CD4-positive, alpha-beta T cell treated with Interleukin-4 for 1 hour (primary cell): ENCODE data around the gene OR2AT4.
"Not testable (repeated sequence)": the region's sequence is repeated elsewhere in the genome, so short reads cannot be mapped to it uniquely, and the experiment has no call there.

Experiments used
- DNase-seq, 2 donors: peaks; one replicate each; pipeline ENCODE4 v3.0.0-alpha.2; 2020 to 2022

OR2AT4 gene

DNA sequence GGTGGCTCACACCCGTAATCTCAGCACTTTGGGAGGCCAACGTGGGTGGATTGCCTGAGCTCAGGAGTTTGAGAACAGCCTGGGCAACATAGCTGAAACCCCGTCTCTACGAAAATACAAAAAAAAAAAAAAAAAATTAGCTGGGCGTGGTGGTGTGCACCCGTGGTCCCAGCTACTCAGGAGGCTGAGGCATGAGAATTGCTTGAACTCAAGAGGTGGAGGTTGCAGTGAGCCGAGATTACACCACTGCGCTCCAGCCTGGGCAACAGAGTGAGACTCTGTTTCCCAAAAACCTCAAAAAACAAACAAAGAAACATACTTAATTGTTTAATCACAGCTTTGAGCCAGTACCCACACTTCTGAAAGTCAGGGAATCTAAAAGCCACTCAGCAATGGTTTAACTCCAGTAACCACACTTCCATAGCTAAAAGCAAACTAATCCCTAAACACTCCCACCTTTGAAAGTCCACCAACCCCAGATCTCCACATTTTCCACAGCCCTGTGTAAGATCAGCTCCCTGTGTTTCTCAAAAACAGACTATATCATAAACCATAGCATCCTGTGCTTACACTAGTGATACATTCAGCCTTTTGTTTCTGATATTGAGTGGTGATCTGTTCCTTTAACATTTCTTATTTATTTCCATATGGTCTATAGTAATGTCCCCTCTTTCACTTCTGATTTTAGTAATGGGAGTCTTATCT is 4.9 kb upstream of the OR2AT4 start:
- no peak for DNase-seq

DNA sequence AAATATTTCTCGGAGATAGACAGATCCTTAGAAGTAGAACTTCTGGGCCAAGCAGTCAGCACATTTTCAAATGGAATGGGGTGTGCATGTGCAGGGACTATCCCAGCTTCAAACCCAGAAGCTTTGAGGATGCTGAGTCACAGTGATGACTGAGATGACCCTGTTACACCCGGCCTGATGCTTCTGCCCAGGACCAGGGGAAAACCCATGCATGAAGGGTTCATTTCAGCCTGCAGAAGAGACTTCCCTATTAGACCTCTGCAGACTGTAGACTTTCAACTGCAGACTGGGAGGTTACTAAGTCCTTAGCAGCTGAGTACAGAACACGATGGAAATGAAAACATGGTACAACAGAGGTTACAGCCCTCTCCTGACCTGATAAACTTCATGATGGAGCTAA is 3.6 kb upstream of the OR2AT4 start:
- peak in 1 of 2 donors; percentile 27 for DNase-seq

DNA sequence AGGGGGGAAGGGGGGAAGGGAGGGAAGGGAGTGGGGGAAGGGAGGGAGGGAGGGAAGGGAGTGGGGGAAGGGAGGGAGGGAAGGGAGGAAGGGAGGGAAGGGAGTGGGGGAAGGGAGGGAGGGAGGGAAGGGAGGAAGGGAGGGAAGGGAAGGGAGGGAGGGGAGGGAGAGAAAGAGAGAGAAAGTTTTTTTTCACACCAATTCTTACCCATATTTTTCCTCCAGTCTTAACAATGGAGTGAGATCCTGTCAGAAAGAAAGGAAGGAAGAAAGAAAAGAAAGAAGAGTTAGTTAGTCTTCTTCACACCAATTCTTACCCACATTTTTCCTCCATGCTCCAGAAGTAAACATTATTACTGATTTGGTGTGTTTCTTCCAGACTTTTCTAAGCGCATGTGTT is 3.0 kb upstream of the OR2AT4 start:
- no peak for DNase-seq

DNA sequence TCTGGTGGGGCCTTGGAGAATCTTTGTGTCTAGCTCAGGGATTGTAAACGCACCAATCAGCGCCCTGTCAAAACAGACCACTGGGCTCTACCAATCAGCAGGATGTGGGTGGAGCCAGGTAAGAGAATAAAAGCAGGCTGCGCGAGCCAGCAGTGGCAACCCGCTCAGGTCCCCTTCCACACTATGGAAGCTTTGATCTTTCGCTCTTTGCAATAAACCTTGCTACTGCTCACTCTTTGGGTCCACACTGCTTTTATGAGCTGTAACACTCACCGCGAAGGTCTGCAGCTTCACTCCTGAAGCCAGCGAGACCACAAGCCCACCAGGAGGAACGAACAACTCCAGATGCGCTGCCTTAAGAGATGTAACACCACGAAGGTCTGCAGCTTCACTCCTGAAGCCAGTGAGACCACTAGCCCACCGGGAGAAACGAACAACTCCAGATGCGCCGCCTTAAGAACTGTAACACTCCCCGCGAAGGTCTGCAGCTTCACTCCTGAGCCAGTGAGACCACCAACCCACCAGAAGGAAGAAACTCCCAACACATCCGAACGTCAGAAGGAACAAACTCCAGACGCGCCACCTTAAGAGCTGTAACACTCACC is 2.3 kb upstream of the OR2AT4 start:
- DNase-seq = not testable (repeated sequence)

DNA sequence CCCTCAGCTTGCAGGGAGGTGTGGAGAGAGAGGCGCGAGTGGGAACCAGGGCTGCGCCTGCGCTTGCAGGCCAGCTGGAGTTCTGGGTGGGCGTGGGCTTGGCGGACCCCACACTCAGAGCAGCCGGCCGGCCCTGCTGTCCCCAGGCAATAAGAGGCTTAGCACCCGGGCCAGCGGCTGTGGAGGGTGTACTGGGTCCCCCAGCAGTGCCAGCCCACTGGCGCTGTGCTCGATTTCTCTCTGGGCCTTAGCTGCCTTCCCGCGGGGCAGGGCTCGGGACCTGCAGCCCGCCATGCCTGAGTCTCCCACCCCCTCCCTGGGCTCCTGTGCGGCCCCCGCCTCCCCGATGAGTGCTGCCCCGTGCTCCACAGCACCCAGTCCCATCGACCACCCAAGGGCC is 1.5 kb upstream of the OR2AT4 start:
- not testable (repeated sequence) for DNase-seq

DNA sequence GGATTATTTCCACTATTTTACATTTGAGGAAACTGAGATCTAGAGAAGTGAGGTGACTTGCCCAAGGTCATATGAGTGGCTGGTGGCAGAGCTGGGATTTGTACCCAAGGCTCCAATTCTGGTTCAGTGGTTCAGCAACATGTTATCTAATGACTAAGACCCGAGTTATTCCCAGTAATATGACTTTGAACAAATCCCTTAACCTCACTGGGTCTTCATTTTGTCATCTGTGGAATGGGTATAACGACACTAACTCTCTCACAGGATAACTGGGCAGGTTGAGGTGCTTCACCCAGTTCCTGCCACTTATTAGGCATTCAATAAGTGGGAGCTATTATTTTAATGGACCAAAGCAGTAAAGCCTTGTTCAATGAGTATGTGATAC is 489 bp upstream of the OR2AT4 start:
- DNase-seq = no peak

DNA sequence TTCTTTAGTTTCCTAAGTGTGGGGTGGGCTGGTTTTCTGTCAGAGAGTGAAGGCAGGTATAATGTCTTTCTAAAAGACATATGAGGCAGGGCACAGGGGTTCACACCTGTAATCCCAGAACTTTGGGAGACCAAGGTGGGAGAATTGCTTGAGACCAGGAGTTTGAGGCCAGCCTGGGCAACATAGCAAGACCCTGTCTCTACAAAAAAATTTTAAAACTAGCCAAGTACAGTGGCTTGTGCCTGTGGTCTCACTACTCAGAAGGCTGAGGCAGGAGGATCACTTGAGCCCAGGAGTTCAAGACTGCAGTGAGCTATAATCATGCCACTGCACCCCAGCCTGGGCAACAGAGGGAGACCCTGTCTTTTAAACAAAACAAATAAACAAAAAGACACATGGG is 2.3 kb downstream of the OR2AT4 start:
- not testable (repeated sequence) for DNase-seq

DNA sequence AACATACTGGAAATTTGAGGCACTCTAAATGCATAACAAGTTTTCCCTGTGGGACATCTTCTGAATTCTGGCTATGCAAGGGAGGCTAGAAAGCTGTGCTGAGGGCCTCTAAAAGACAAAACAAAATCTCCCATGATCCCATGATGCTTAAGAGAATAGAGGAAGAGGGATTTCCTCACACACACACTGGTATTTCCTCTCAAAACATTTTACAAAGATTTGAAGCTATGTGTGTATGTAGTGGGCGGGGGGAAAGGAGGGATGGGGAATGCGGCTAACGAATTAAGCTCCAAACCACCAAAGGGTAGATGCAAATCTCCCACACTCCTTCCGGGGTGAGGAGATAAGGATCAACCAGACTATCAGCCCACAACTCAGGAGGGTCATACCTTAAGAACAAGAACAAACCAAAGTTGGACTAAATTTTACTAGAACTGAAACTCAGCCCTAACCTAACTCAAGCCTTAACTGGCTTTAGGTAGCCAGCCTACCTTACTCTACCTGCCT is 6.0 kb downstream of the OR2AT4 start:
- DNase-seq = no peak

DNA sequence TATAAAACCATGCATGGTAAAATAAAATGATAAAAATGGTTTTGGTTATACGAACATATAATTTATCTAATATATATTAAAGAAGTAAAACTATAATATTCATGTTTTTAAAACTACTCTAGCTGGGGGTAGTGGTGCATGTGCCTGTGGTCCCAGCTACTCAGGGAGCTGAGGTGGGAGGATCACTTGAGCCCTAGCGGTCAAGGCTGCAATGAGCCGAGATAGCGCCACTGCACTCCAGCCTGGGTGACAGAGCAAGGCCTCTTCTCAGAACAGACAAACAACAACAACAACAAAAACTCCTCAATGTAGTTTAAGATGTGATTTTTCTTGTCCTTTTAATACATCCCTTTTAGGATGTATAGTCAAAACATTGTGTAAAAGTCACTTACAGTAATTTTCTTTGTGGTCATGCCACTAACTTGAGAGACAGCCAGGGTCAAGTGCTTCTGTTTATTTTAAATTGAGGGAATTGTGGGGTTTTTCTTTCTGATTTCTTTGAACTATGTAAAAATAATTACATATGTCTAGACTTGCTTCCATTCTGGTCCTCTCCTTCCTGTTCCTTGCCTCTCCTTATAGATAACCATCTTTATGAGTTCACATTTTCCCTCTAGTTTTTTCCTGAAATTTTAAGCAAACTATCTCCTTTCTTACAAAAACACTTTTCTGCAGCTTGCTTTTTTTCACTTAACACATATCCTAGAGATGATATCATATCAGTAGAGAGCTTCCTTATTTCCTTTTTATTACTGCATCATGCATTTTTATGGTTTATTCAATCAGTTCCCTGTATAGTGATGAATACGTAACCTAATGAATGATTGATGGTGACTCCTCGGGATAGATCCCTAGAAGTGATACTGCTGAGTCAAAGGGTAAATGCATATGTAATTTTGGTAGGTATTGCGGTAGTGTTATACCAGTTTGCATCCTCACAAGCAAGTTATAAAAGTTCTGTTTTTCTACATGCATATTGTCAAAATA is 9.1 kb downstream of the OR2AT4 start:
- no peak for DNase-seq

DNA sequence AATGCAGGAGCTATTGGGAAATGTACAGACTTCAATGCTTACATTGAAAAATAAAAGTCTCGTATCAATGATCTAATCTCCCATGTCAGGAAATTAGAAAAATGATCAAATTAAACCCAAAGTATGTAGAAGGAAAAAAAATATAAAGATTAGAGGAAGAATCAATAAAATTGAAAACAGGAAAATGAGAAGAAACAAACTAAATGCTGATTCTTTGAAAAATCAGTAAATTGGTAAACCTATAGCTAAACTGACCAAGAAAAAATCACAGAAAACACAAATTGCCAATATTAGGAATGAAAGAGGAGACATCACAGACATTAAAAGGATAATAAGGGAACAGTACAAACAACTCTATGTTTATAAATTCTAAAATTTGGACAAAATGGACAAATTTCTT is 11.8 kb downstream of the OR2AT4 start:
- DNase-seq = no peak

DNA sequence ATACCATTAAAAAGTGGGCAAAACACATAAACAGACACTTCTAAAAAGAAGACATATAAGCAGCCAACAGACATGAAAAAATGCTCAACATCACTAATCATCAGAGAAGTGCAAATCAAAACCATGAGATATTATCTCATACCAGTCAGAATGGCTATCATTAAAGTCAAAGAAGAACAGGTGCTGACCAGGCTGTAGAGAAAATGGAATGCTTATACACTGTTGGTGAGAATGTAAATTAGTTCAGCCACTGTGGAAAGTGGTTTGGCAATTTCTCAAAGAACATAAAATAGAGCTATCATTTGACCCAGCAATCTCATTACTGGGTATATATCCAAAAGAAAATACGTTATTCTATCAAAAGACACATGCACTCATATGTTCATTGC is 13.5 kb downstream of the OR2AT4 start:
- no peak for DNase-seq

DNA sequence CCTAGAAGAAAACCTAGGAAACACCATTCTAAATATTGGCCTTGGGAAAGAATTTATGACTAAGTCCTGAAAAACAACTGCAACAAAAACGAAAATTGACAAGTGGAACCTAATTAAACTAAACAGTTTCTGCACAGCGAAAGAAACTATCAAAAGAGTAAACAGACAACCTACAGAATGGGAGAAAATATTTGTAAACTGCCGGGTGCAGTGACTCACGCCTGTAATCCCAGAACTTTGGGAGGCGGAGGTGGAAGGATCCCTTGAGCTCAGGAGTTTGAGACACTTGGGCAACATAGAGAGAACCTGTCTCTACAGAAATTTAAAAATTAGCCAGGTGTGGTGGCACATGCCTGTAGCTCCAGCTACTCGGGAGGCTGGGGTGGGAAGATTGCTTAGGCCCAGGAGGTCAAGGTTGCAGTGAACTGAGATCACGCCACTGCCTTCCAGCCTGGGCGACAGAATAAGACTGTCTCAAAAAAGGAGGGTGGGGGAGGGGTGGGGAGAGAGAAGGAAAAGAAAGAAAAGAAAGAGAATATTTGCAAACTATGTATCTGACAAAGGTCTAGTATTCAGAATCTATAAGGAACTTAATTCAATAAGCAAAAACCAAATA is 14.0 kb downstream of the OR2AT4 start:
- no peak for DNase-seq

DNA sequence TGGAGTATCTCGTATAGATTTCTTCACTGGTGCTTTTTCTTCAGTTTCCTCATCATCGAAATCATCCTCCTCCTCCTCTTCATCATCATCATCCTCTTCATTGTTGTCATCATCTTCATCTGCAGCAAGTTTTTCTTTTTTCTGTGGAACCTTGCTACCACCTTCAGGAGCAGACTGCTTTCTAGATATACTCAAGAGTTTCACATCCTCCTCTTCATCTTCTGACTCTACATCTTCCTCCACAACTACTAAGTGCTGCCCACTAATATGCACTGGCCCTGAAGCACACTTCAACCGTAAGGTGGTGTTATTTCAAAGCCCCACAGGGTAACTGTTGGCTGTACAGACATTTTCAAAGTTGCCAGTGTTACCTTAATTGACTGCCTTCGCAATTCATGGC is 17.1 kb downstream of the OR2AT4 start:
- no peak for DNase-seq

DNA sequence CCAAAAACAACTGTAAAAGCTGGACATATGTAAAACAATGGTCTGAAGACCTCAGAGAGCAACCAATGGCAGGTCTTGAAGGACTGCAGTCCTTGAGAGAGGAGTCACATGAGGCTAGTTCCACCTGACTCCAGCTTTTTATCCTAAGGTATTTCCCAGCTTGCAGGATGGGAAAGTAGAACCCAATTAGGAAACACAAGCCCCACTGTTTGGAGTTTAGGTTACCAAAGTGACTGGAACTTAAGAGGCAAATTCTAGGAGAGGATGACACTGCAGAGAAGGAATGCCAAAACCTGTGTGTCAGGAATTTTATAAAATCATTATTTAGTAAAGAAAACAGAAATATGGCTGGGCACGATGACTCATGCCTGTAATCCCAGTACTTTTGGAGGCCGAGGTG is 18.4 kb downstream of the OR2AT4 start:
- no peak for DNase-seq

DNA sequence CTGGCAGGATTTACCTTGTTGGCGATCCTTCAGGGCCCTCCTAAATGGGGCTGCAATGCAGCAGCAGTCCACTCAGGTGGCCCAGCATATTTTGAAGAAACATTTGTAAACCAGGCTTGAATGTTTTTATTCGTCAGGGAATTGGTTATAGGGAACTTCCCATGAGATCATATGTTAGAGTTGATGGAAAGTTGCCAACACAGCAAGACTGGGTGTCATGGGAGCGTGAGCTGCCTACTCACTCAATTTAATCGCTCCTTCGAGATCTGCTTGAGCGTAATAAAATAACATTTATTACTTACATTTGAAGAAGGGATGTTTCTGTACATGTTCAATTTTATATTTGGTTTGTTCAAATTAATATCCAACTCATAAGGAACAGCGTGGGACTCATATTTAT is 19.4 kb downstream of the OR2AT4 start:
- DNase-seq = no peak

DNA sequence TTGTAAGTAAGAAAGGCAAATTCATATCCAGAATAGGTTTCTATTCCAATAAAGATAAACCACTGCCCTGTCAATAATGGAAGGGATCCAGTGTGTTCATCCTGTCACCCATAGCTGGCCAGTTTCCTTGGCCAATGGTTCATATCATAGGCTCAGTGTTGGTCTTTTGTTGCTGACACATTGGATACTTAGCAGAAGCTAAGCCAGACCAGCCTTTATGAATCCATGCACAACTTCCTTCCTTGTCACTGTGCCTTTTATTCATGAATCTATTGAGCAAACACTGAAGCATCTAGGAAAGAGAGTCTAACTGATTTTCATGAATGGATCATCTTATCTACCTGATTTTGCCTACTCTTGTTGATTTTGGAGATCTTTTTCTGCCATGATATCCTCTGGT is 20.0 kb downstream of the OR2AT4 start:
- DNase-seq = no peak

DNA sequence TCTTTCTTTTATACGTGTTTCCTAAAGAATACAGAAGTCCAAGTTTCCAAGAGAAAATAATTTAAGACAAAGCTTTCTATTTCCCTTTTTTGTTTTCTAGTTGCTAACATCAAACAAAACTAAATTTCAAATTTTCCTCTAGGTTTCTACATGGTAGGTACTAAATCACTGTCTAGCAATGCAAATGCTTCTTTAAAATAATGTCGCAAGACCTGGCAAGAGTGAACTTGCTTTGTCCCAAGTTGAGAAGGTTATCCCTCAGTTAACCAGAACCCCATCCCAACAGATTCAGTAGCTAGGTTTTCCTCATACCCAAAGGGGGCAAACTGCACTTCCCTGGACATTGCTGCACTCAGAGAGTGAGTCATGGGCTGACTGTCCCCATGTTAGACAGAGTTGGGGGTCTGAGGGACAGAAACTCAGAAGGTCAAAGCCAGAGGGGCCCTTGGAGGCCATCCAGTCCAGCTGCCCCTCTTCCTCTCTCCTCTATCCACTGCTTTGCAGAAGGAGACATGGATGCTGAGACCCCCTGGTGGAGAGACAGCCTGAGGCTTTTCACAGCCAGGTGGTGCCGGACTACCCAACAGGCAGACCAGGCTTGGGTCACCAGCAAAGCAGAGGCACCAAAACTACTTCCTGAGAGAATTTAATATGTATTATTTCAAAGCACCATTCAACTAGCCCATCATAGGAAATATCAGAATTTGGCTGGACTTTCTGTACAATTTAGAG is 23.1 kb downstream of the OR2AT4 start:
- DNase-seq = no peak

DNA sequence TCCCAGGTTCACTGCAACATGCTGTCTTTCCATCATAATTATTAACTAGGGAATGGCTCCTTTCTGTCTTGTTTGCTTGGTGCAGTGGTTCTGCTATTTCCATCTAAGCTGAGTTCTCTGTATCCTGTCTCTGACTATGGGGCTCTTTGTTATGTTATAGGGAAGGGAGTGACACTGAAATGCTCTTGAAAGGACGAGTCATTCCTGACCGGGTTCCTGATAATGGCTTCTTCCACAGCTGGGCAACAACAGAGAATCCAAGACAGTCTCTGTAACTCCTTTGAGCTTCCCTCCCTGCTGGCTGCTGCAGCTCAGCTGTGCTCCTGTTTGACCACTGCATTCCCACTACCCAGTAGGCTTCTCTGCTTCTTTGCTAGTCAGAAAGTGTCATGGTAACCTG is 24.1 kb downstream of the OR2AT4 start:
- no peak for DNase-seq

DNA sequence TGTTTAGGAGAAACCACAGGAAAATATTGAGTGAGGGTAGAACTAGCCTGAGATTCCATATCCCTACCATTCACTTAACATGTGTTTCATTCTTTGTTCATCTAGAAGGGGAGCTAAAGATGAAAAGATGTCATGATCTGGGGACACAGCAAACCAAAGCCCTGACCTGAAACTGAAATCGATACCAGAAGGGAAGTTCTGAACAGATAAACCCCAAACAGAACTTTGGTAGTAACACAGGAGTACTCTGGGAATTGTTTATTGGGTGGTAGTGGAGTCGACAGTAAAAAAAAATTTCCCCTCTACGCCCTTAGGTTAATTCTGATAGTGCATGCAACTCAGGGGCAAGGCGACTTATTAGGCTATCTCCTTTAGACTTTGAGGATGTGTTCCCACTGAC is 27.2 kb downstream of the OR2AT4 start:
- no peak for DNase-seq

DNA sequence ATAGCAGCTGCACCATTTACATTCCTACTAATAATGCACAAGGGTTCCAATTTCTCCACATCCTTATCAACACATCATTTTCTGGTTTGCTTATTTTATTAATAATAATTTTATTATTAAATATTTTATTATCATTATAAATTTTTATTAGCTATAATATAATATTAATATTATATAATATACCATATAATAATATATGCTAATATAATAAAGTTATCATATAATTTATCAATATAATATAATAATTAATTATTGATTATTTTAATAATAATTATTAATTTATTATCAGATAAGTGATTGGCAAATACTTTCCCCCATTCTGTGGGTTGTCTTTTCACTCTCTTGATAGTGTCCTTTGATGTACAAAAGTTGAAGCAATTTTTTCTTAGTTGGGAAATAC is 27.7 kb downstream of the OR2AT4 start:
- DNase-seq = no peak

DNA sequence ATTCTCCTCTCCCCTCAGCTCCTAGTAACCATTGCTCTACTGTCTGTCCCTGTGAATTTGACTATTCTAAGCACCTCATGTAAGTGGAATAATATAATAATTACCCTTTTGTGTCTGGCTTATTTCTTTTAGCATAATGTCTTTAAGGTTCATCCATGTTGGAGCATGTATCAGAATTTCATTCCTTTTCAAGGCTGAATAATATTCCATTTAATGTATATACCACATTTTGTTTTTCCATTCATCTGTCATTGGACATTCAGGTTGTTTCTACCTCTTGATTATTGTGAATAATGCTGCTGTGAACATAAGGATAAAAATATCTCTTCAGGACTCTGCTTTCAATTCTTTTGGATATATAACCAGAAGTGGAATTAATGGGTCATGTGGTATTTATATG is 28.1 kb downstream of the OR2AT4 start:
- no peak for DNase-seq

DNA sequence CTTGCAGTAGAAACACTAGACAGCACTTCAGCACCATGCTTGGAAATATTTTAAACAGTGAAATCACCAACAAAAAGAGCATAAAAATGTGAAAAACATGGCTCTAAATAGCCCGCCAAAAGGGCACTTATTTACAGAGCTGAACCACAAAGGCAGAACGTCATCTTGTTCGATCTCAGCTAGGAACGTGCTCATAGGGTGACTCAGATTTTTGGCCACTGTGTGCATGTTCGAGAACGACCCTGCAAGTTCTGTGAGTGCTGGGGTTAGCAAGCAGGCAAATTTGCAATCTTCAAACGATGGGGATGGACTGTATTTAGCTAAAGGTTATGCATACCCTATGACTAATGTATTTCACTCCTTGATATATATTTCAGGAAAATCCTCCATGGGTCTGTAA is 30.6 kb downstream of the OR2AT4 start:
- no peak for DNase-seq
